Measurements from ENCODE around the gene RAB27B.

The RAB27B gene

GRCh38 chr18:54942569-54942968 lies 114.3 kb downstream of the RAB27B start:
- Histone ChIP-seq H3K36me3 (ENCODE audit: insufficient read depth, low read length) (no peaks in the 10 kb centered on the region), H3K9ac (ENCODE audit: low read length) (no peak overlapping the region), H3K27ac (ENCODE audit: low read depth, low read length) (no peak overlapping the region), H3K9me3 (ENCODE audit: low read length) (no peaks in the 10 kb centered on the region), H3K4me1 (ENCODE audit: insufficient read depth, low read length) (no peaks in the 10 kb centered on the region), H3K4me3 (ENCODE audit: low read depth in 1 of 2, low read length in 2 of 2) (no peak overlapping the region), H3K27me3 (ENCODE audit: control insufficient read depth in 1 of 2, insufficient read depth in 2 of 2, low read length in 2 of 2) (no peaks in the 10 kb centered on the region)
